NB4 (cell line): ENCODE measurements around the gene MECR.

Experiments
- DNase-seq: peaks from one replicate; pipeline ENCODE4 v3.0.0; 2010; ENCODE audit warnings: low read depth
- H3K4me3 ChIP-seq: one replicate; pipeline ENCODE4 v1.5.1; 2011; ENCODE audit warnings: mild to moderate bottlenecking, low read depth, low read length, moderate library complexity
- MYC ChIP-seq: IDR thresholded peaks from 2 replicates; pipeline ENCODE4 v1.6.1; 2011; ENCODE audit warnings: low read depth, low read length
- POLR2A ChIP-seq: IDR thresholded peaks from 2 replicates; pipeline ENCODE4 v1.6.1; 2011; ENCODE audit warnings: mild to moderate bottlenecking; ENCODE audit not compliant: insufficient read length; ENCODE audit errors: extremely low read depth
- TF ChIP-seq, protein P1 (sequence below): IDR thresholded peaks from one replicate; pipeline ENCODE4 v1.5.1; 2012; ENCODE audit warnings: low read depth, low read length
- TF ChIP-seq, protein P2 (sequence below): IDR thresholded peaks from 2 replicates; pipeline ENCODE4 v1.6.1; 2011; ENCODE audit warnings: low read depth, low read length

Gene MECR

GRCh38 chr1:29256979-29257804 lies 26.5 kb upstream of the MECR start:
- TF ChIP-seq MYC (no peak), POLR2A (no peak)
- TF ChIP-seq, protein P1, sequence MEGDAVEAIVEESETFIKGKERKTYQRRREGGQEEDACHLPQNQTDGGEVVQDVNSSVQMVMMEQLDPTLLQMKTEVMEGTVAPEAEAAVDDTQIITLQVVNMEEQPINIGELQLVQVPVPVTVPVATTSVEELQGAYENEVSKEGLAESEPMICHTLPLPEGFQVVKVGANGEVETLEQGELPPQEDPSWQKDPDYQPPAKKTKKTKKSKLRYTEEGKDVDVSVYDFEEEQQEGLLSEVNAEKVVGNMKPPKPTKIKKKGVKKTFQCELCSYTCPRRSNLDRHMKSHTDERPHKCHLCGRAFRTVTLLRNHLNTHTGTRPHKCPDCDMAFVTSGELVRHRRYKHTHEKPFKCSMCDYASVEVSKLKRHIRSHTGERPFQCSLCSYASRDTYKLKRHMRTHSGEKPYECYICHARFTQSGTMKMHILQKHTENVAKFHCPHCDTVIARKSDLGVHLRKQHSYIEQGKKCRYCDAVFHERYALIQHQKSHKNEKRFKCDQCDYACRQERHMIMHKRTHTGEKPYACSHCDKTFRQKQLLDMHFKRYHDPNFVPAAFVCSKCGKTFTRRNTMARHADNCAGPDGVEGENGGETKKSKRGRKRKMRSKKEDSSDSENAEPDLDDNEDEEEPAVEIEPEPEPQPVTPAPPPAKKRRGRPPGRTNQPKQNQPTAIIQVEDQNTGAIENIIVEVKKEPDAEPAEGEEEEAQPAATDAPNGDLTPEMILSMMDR: no peak
- TF ChIP-seq, protein P2, sequence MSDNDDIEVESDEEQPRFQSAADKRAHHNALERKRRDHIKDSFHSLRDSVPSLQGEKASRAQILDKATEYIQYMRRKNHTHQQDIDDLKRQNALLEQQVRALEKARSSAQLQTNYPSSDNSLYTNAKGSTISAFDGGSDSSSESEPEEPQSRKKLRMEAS: no peak
- H3K4me3 ChIP-seq: no peak overlapping the region
- DNase-seq: peak; percentile 34

GRCh38 chr1:29256394-29256793 lies 25.7 kb upstream of the MECR start:
- no peak for TF ChIP-seq MYC
- TF ChIP-seq, protein P1: no peak
- TF ChIP-seq, protein P2: no peak
- no peak for TF ChIP-seq POLR2A
- no peak for DNase-seq
- H3K4me3 ChIP-seq: no peak overlapping the region

- H3K4me3 ChIP-seq: no peak overlapping the region
- TF ChIP-seq, protein P1: no peak
- TF ChIP-seq MYC (no peak), POLR2A (no peak)
- TF ChIP-seq, protein P2: no peak
- no peak for DNase-seq
Measured at GRCh38 chr1:29255134-29255666, 24.5 kb upstream of the MECR start.

DNA sequence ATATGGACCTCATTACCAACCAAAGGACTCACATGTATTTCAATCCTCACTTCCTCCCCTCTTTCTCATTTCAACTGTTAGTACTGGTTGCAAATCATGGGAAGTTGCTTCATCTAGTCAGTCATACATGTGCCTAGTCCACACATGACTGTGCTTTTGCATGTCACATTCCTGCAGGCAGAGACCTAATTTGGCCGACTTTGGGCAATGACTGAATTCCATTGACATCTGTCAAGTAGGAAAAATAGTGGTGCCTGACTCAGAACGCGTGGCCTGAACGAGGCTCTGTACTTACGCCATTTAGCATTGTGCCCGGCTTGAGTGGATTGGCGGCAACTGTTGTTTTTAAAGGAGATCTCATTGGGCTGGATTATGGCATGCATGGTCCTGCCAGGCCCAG lies 23.6 kb upstream of the MECR start:
- DNase-seq: no peak
- H3K4me3 ChIP-seq: no peak overlapping the region
- TF ChIP-seq, protein P1: no peak
- TF ChIP-seq POLR2A: no peak
- TF ChIP-seq MYC: no peak
- TF ChIP-seq, protein P2: no peak

DNA sequence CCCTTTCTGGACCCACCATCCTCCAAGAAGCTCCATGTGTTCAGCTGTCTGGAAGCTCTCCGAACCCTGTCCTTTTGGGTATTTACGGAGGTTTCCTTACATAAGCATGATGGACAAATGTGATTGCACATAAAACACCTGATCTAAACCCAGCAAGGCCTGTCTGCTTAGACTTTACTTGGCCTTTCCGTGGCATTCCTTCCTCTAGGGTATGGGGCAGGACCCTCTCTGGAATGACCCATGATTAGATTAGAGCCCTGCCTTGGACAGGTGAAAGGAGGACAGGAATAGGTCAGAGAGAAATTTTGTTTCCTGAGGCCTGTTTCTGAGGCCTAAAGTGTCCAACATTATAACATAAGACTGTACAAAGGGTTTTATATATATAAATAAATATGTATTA lies 22.4 kb upstream of the MECR start:
- no peak overlapping the region for H3K4me3 ChIP-seq
- TF ChIP-seq, protein P1: no peak
- no peak for TF ChIP-seq MYC
- no peak for TF ChIP-seq POLR2A
- DNase-seq: no peak
